Stimulated activated CD4-positive, alpha-beta T cell treated with anti-CD3 and anti-CD28 coated beads, Interleukin-12 subunit alpha, Interleukin-12 subunit beta, amount 100 ng/mL, for 4 hours (primary cell): ENCODE results near the gene CDKN2C.
"Not testable (repeated sequence)": the region's sequence is repeated elsewhere in the genome, so short reads cannot be mapped to it uniquely, and the experiment has no call there.

ENCODE experiments used
- DNase-seq: peaks from one replicate; pipeline ENCODE4 v3.0.0-alpha.2; 2020

The CDKN2C gene

GRCh38 chr1:50969611-50970508, at the start of gene CDKN2C:
CDKN2C (plus strand) TSS chr1:50970245; CDS start chr1:50970369, 124 bp downstream.
- DNase-seq, result peak; percentile 26

GRCh38 chr1:50920409-50920808, 49.6 kb upstream of the CDKN2C start:
- DNase-seq, result no peak

- no peak for DNase-seq
Measured at GRCh38 chr1:50921029-50921428, 49.0 kb upstream of the CDKN2C start.

- no peak for DNase-seq
Measured at GRCh38 chr1:50923564-50923963, 46.5 kb upstream of the CDKN2C start.

- no peak for DNase-seq
Measured at GRCh38 chr1:50929376-50929958, 40.6 kb upstream of the CDKN2C start.

GRCh38 chr1:50930193-50930592, 39.9 kb upstream of the CDKN2C start:
- DNase-seq, result no peak

GRCh38 chr1:50930965-50931737, 38.9 kb upstream of the CDKN2C start:
- DNase-seq, result peak; percentile 6

- not testable (repeated sequence) for DNase-seq
Measured at GRCh38 chr1:50932043-50932442, 38.0 kb upstream of the CDKN2C start.

- not testable (repeated sequence) for DNase-seq
Measured at GRCh38 chr1:50933770-50934169, 36.3 kb upstream of the CDKN2C start.

- no peak for DNase-seq
Measured at GRCh38 chr1:50934838-50935237, 35.2 kb upstream of the CDKN2C start.

GRCh38 chr1:50935276-50935675, 34.8 kb upstream of the CDKN2C start:
- DNase-seq, result not testable (repeated sequence)

GRCh38 chr1:50936321-50936720, 33.7 kb upstream of the CDKN2C start:
- DNase-seq, result no peak

- no peak for DNase-seq
Measured at GRCh38 chr1:50940291-50940690, 29.8 kb upstream of the CDKN2C start.

GRCh38 chr1:50942334-50942733, 27.7 kb upstream of the CDKN2C start:
- no peak for DNase-seq

GRCh38 chr1:50949286-50949982, 20.6 kb upstream of the CDKN2C start:
- DNase-seq, result no peak

GRCh38 chr1:50950396-50950795, 19.6 kb upstream of the CDKN2C start:
- no peak for DNase-seq

GRCh38 chr1:50952566-50952965, 17.5 kb upstream of the CDKN2C start:
- DNase-seq, result not testable (repeated sequence)

- no peak for DNase-seq
Measured at GRCh38 chr1:50955116-50955515, 14.9 kb upstream of the CDKN2C start.

GRCh38 chr1:50959303-50959912, 10.6 kb upstream of the CDKN2C start:
- no peak for DNase-seq

- peak; percentile 93 for DNase-seq
Measured at GRCh38 chr1:50959913-50960844, 9.9 kb upstream of the CDKN2C start, which contains the start of gene FAF1. FAF1 (minus strand) TSS chr1:50960267; CDS start chr1:50959811, 456 bp downstream.

GRCh38 chr1:50964863-50965262, 5.2 kb upstream of the CDKN2C start:
- DNase-seq, result no peak
